SK-N-SH (cell line): ENCODE measurements around the gene CHAC2. TPM values are rescaled to one million over a fixed set of nuclear protein-coding genes. Genes with fewer than 3 reads are reported as not detected.

ENCODE experiments used
- CTCF ChIA-PET: fragments of 300-600, 350-600 bp; formaldehyde crosslinking; extraction: SDS; loops from one replicate; lab custom pipeline; 2021; lab: Yijun Ruan, JAX
- POLR2A ChIA-PET: fragments of 350-600 bp; sonication (Branson Sonifier 250); formaldehyde crosslinking; extraction: SDS; loops from one replicate; lab custom pipeline; 2020; ENCODE audit warnings: antibody characterized with exemption, inconsistent platforms; lab: Yijun Ruan, JAX
- DNase-seq: peaks from one replicate; pipeline ENCODE4 v3.0.0; 2012
- H2AFZ ChIP-seq: fragments of 200-600 bp; sonication (generic); 2 replicates; pipeline ENCODE4 v1.8.1; 2016; ENCODE audit warnings: antibody characterized with exemption, mild to moderate bottlenecking, low read depth
- H3F3A ChIP-seq: fragments of 200-600 bp; sonication (generic); replicated peaks from 2 replicates; pipeline ENCODE3; 2016; ENCODE audit warnings: antibody characterized with exemption, mild to moderate bottlenecking; ENCODE audit not compliant: insufficient read depth
- H3K27ac ChIP-seq, 2 experiments: fragments of 200-500 bp in 1 of 2; fragments of 200-600 bp in 1 of 2; sonication (Bioruptor generic) in 1 of 2; sonication (generic), shearing (Covaris generic) in 1 of 2; 2 replicates each; pipeline versions ENCODE4 v1.5.1 to v1.6.1; 2014 to 2016; ENCODE audit warnings: low read depth in 2 of 2, inconsistent platforms in 1 of 2, low read length in 1 of 2, mild to moderate bottlenecking in 1 of 2, mixed read lengths in 1 of 2
- H3K27me3 ChIP-seq: fragments of 200-600 bp; sonication (generic), shearing (Covaris generic); 2 replicates; pipeline ENCODE4 v1.6.1; 2016; ENCODE audit warnings: mixed run types; ENCODE audit not compliant: insufficient read depth
- H3K36me3 ChIP-seq, 2 experiments: fragments of 200-500 bp in 1 of 2; fragments of 200-600 bp in 1 of 2; sonication (Bioruptor generic) in 1 of 2; sonication (generic) in 1 of 2; replicated peaks in 1 of 2; 2 replicates each; pipeline versions ENCODE3 to v1.5.1; 2014 to 2016; ENCODE audit warnings: low read length in 1 of 2, mild to moderate bottlenecking in 1 of 2; ENCODE audit not compliant: insufficient read depth in 2 of 2, control insufficient read depth in 1 of 2
- H3K4me1 ChIP-seq, 2 experiments: fragments of 200-500 bp in 1 of 2; fragments of 200-600 bp in 1 of 2; sonication (Bioruptor generic) in 1 of 2; sonication (generic), shearing (Covaris generic) in 1 of 2; 2 replicates each; pipeline versions ENCODE4 v1.5.1 to v1.6.1; 2014 to 2016; ENCODE audit warnings: low read depth in 1 of 2, low read length in 1 of 2, mixed run types in 1 of 2; ENCODE audit not compliant: insufficient read depth in 2 of 2, control insufficient read depth in 1 of 2
- H3K4me2 ChIP-seq: fragments of 200-600 bp; sonication (generic), shearing (Covaris generic); 2 replicates; pipeline ENCODE4 v1.6.1; 2017; ENCODE audit warnings: mixed run types
- H3K4me3 ChIP-seq, 2 experiments: fragments of 200-500 bp in 1 of 2; fragments of 200-600 bp in 1 of 2; sonication (Bioruptor generic) in 1 of 2; sonication (generic), shearing (Covaris generic) in 1 of 2; 2 replicates each; pipeline versions ENCODE4 v1.5.1 to v1.8.1; 2014 to 2016; ENCODE audit warnings: low read depth in 2 of 2, inconsistent platforms in 1 of 2, low read length in 1 of 2, mild to moderate bottlenecking in 1 of 2, mixed read lengths in 1 of 2, moderate library complexity in 1 of 2
- H3K79me2 ChIP-seq: fragments of 200-600 bp; sonication (generic); 2 replicates; pipeline ENCODE4 v1.8.1; 2017; ENCODE audit warnings: mild to moderate bottlenecking; ENCODE audit not compliant: insufficient read depth
- H3K9ac ChIP-seq: fragments of 200-600 bp; sonication (generic); 2 replicates; pipeline ENCODE4 v1.6.1; 2017; ENCODE audit warnings: mixed run types
- H3K9me2 ChIP-seq: fragments of 200-600 bp; sonication (generic); 2 replicates; pipeline ENCODE4 v1.6.1; 2017; ENCODE audit warnings: mixed run types
- H3K9me3 ChIP-seq: fragments of 200-600 bp; sonication (generic); 2 replicates; pipeline ENCODE4 v1.6.1; 2017; ENCODE audit warnings: mixed run types, mild to moderate bottlenecking, moderate library complexity
- H4K20me1 ChIP-seq: fragments of 200-600 bp; sonication (generic); 2 replicates; pipeline ENCODE4 v1.6.1; 2017; ENCODE audit warnings: mild to moderate bottlenecking, mixed run types; ENCODE audit not compliant: insufficient read depth
- EP300 ChIP-seq, 2 experiments: IDR thresholded peaks; 2 replicates each; pipeline versions ENCODE4 v1.4.0 to v1.6.1; 2012; ENCODE audit warnings: borderline replicate concordance in 1 of 2, low read depth in 1 of 2, low read length in 1 of 2
- EZH2phosphoT487 ChIP-seq: fragments of 200-600 bp; sonication (generic); IDR thresholded peaks from 2 replicates; pipeline ENCODE4 v1.6.1; 2017; ENCODE audit warnings: low read depth, mixed run types, mild to moderate bottlenecking, antibody characterized with exemption, moderate library complexity, borderline replicate concordance
- FOSL2 ChIP-seq: IDR thresholded peaks from 2 replicates; pipeline ENCODE4 v1.4.0; 2012; ENCODE audit warnings: low read depth, mild to moderate bottlenecking, moderate library complexity, borderline replicate concordance
- GABPA ChIP-seq: IDR thresholded peaks from 2 replicates; pipeline ENCODE4 v1.4.0; 2012; ENCODE audit warnings: low read depth, mild to moderate bottlenecking
- JUND ChIP-seq: IDR thresholded peaks from 2 replicates; pipeline ENCODE4 v1.4.0; 2012
- MEF2A ChIP-seq: IDR thresholded peaks from 2 replicates; pipeline ENCODE4 v1.4.0; 2012; ENCODE audit warnings: low read depth, borderline replicate concordance
- MXI1 ChIP-seq: IDR thresholded peaks from 2 replicates; pipeline ENCODE4 v1.6.1; 2012; ENCODE audit warnings: mild to moderate bottlenecking, low read depth, low read length, improper control_type of control experiment
- NRF1 ChIP-seq: IDR thresholded peaks from 2 replicates; pipeline ENCODE4 v1.6.1; 2012; ENCODE audit warnings: low read depth, mild to moderate bottlenecking, low read length
- POLR2AphosphoS5 ChIP-seq: IDR thresholded peaks from 2 replicates; pipeline ENCODE4 v1.6.1; 2012; ENCODE audit warnings: low read depth, low read length
- RFX5 ChIP-seq: IDR thresholded peaks from 2 replicates; pipeline ENCODE4 v1.6.1; 2012; ENCODE audit warnings: mild to moderate bottlenecking, improper control_type of control experiment, low read length
- RXRA ChIP-seq: IDR thresholded peaks from 2 replicates; pipeline ENCODE4 v1.4.0; 2012; ENCODE audit warnings: low read depth, mild to moderate bottlenecking, borderline replicate concordance
- SIN3A ChIP-seq: IDR thresholded peaks from 2 replicates; pipeline ENCODE4 v1.6.1; 2012; ENCODE audit warnings: low read depth, mild to moderate bottlenecking, low read length, moderate library complexity, borderline replicate concordance
- TCF12 ChIP-seq: IDR thresholded peaks from 2 replicates; pipeline ENCODE4 v1.4.0; 2012
- TEAD4 ChIP-seq: IDR thresholded peaks from 2 replicates; pipeline ENCODE4 v1.4.0; 2012; ENCODE audit warnings: mild to moderate bottlenecking, borderline replicate concordance; ENCODE audit not compliant: insufficient read depth
- WGBS: methylation state at CpG from one replicate; pipeline ENCODE4 v1.1.6; 2017; ENCODE audit warnings: low lambda C conversion rate; 5-methylcytosine and 5-hydroxymethylcytosine counted together
- polyA plus RNA-seq, 3 experiments: library from polyadenylated mRNA; depleted of rRNA; stranded (reverse); fragments of >200 nt; gene quantifications; 2 replicates each; pipeline ENCODE4 v1.2.3, GENCODE V29; 2012
- TF ChIP-seq, protein P1 (sequence below): fragments of 150-350 bp; IDR thresholded peaks from 2 replicates; pipeline ENCODE4 v1.6.1; 2017; ENCODE audit warnings: antibody characterized with exemption, low read length, low read depth, borderline replicate concordance
- TF ChIP-seq, protein P2 (sequence below): IDR thresholded peaks from 2 replicates; pipeline ENCODE4 v1.4.0; 2012; ENCODE audit warnings: low read depth, borderline replicate concordance
- TF ChIP-seq, protein P3 (sequence below): IDR thresholded peaks from 2 replicates; pipeline ENCODE4 v1.6.1; 2012; ENCODE audit warnings: mild to moderate bottlenecking, low read depth, low read length, moderate library complexity

The CHAC2 gene
- polyA plus RNA-seq, 1 of the 3 experiments (the other 2 are of a cell fraction): 2.1 TPM

DNA sequence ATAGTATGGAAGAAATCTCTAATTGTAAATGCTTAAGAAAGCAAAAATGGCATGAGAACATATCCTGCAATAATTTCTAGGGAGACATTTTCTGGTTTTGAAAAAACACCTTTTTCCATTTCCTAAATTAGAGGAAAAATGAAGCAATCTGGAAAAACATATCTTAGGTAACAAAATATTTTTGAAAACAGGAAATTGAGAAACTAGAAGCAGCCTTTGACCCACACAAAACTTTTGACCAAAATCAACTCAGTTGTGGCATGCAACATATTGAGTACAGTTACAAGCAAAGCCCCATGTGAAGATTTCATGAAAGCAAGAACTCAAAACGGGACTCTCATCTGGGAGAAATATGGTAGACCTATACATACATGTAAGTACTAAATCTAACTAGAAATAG is 28.6 kb upstream of the CHAC2 start:
- Histone ChIP-seq H3K79me2 (peaks cover 11% of the 10 kb centered on the region), H3K9ac (no peak overlapping the region), H2AFZ (no peak overlapping the region), H3K36me3 (peaks cover 12 to 14% of the 10 kb centered on the region in 2 experiments), H3K9me3 (no peaks in the 10 kb centered on the region), H3F3A (no peaks in the 10 kb centered on the region), H3K27me3 (no peaks in the 10 kb centered on the region), H3K27ac (no peak overlapping the region), H3K4me1 (no peaks in the 10 kb centered on the region), H3K4me3 (no peak overlapping the region), H4K20me1 (no peaks in the 10 kb centered on the region)
- POLR2A ChIA-PET: no interaction called here
- no peak for DNase-seq
- CTCF ChIA-PET: interaction anchor here (0.8 to 1.9 kb wide), 5 partner anchors 9 to 965 kb away, joined by 3 to 6 read pairs (median 4); no protein-coding TSS in a partner anchor
- no peak for TF ChIP-seq JUND
- no peak for TF ChIP-seq EZH2phosphoT487
- TF ChIP-seq, protein P1, sequence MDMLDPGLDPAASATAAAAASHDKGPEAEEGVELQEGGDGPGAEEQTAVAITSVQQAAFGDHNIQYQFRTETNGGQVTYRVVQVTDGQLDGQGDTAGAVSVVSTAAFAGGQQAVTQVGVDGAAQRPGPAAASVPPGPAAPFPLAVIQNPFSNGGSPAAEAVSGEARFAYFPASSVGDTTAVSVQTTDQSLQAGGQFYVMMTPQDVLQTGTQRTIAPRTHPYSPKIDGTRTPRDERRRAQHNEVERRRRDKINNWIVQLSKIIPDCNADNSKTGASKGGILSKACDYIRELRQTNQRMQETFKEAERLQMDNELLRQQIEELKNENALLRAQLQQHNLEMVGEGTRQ: no peak
- TF ChIP-seq, protein P2, sequence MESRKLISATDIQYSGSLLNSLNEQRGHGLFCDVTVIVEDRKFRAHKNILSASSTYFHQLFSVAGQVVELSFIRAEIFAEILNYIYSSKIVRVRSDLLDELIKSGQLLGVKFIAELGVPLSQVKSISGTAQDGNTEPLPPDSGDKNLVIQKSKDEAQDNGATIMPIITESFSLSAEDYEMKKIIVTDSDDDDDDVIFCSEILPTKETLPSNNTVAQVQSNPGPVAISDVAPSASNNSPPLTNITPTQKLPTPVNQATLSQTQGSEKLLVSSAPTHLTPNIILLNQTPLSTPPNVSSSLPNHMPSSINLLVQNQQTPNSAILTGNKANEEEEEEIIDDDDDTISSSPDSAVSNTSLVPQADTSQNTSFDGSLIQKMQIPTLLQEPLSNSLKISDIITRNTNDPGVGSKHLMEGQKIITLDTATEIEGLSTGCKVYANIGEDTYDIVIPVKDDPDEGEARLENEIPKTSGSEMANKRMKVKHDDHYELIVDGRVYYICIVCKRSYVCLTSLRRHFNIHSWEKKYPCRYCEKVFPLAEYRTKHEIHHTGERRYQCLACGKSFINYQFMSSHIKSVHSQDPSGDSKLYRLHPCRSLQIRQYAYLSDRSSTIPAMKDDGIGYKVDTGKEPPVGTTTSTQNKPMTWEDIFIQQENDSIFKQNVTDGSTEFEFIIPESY: no peak
- no peak for TF ChIP-seq GABPA
- TF ChIP-seq FOSL2: no peak
- no peak for TF ChIP-seq EP300 (IDR thresholded peaks at IDR 0.05; ENCODE audit: borderline replicate concordance in 1 of 2, low read depth in 1 of 2, low read length in 1 of 2)
- no peak for TF ChIP-seq RXRA
- TF ChIP-seq MEF2A: no peak
- no peak for TF ChIP-seq POLR2AphosphoS5
- no peak for TF ChIP-seq TCF12
- TF ChIP-seq TEAD4: no peak
- no peak for TF ChIP-seq SIN3A
- no peak for TF ChIP-seq MXI1
- TF ChIP-seq NRF1: no peak
- no peak for TF ChIP-seq RFX5
- TF ChIP-seq, protein P3, sequence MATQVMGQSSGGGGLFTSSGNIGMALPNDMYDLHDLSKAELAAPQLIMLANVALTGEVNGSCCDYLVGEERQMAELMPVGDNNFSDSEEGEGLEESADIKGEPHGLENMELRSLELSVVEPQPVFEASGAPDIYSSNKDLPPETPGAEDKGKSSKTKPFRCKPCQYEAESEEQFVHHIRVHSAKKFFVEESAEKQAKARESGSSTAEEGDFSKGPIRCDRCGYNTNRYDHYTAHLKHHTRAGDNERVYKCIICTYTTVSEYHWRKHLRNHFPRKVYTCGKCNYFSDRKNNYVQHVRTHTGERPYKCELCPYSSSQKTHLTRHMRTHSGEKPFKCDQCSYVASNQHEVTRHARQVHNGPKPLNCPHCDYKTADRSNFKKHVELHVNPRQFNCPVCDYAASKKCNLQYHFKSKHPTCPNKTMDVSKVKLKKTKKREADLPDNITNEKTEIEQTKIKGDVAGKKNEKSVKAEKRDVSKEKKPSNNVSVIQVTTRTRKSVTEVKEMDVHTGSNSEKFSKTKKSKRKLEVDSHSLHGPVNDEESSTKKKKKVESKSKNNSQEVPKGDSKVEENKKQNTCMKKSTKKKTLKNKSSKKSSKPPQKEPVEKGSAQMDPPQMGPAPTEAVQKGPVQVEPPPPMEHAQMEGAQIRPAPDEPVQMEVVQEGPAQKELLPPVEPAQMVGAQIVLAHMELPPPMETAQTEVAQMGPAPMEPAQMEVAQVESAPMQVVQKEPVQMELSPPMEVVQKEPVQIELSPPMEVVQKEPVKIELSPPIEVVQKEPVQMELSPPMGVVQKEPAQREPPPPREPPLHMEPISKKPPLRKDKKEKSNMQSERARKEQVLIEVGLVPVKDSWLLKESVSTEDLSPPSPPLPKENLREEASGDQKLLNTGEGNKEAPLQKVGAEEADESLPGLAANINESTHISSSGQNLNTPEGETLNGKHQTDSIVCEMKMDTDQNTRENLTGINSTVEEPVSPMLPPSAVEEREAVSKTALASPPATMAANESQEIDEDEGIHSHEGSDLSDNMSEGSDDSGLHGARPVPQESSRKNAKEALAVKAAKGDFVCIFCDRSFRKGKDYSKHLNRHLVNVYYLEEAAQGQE: no peak
- TF ChIP-seq, all 33 proteins: peak for 0
- Histone ChIP-seq H3K9me2 (no peaks in the 10 kb centered on the region), H3K4me2 (no peak overlapping the region)
- 85% methylated on average over 1 of the region's 1 CpG for WGBS
